Chondrocyte (in vitro differentiated cells): ENCODE data around the gene RFX5. TPM values are rescaled to one million over a fixed set of nuclear protein-coding genes. Genes with fewer than 3 reads are reported as not detected.

Source experiments
- DNase-seq: peaks from one replicate; pipeline ENCODE4 v3.0.0; 2021; ENCODE audit warnings: mixed read lengths, low spot score
- H3K27ac Mint-ChIP-seq: one replicate; pipeline ENCODE4 v1.8.0; 2021; ENCODE audit warnings: mild to moderate bottlenecking, moderate library complexity, mixed read lengths; ENCODE audit not compliant: unreplicated experiment
- H3K27me3 Mint-ChIP-seq: 2 replicates; pipeline ENCODE4 v1.8.0; 2021; ENCODE audit warnings: low read depth, mixed read lengths
- H3K36me3 Mint-ChIP-seq: 2 replicates; pipeline ENCODE4 v1.8.0; 2021; ENCODE audit warnings: low read depth, mixed read lengths
- H3K4me1 Mint-ChIP-seq: 2 replicates; pipeline ENCODE4 v1.8.0; 2021; ENCODE audit warnings: low read depth, mild to moderate bottlenecking, mixed read lengths
- H3K4me3 Mint-ChIP-seq: one replicate; pipeline ENCODE4 v1.8.0; 2021; ENCODE audit warnings: mild to moderate bottlenecking, moderate library complexity, mixed read lengths; ENCODE audit not compliant: unreplicated experiment
- H3K9me3 Mint-ChIP-seq: 2 replicates; pipeline ENCODE4 v1.8.0; 2021; ENCODE audit warnings: low read depth, mixed read lengths
- total RNA-seq: library from RNA; stranded (reverse); gene quantifications from 3 replicates; pipeline ENCODE4 v1.2.1, GENCODE V29; 2021
- TF ChIP-seq, protein P1 (sequence below): fragments of 200-600 bp; sonication (generic); IDR thresholded peaks from 2 replicates; pipeline ENCODE4 v1.5.0; 2021; ENCODE audit warnings: antibody characterized with exemption, mild to moderate bottlenecking, moderate library complexity

Gene RFX5
- total RNA-seq, 1 donor from 2014 or later: 31.8 TPM

DNA sequence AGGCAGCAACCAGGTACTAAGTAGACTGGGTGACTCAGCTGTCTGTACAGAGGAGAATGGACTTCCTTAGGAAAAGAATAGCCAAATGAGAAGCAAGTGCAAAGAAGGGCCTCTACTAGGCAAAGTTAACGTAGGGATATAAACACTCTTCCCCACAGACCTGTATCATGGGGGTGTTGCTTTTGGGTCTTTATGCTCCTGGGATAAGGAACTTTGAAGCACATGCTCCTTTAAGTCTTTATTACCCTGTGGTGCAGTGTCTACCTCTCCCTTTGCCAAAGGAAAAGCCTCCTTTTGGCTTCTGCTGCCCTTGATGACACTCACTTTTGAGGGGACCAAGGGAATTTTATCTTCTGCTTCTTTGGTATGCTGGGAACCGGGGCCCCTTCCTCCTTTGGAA lies 5.0 kb downstream of the RFX5 start:
- TF ChIP-seq, protein P1, sequence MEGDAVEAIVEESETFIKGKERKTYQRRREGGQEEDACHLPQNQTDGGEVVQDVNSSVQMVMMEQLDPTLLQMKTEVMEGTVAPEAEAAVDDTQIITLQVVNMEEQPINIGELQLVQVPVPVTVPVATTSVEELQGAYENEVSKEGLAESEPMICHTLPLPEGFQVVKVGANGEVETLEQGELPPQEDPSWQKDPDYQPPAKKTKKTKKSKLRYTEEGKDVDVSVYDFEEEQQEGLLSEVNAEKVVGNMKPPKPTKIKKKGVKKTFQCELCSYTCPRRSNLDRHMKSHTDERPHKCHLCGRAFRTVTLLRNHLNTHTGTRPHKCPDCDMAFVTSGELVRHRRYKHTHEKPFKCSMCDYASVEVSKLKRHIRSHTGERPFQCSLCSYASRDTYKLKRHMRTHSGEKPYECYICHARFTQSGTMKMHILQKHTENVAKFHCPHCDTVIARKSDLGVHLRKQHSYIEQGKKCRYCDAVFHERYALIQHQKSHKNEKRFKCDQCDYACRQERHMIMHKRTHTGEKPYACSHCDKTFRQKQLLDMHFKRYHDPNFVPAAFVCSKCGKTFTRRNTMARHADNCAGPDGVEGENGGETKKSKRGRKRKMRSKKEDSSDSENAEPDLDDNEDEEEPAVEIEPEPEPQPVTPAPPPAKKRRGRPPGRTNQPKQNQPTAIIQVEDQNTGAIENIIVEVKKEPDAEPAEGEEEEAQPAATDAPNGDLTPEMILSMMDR: no peak
- no peaks in the 10 kb centered on the region for H3K27me3 Mint-ChIP-seq
- no peak overlapping the region for H3K4me3 Mint-ChIP-seq
- peaks cover 14% of the 10 kb centered on the region for H3K36me3 Mint-ChIP-seq
- H3K27ac Mint-ChIP-seq: peak overlapping the region; percentile 49
- H3K4me1 Mint-ChIP-seq: peaks cover 20% of the 10 kb centered on the region
- DNase-seq: no peak
- no peaks in the 10 kb centered on the region for H3K9me3 Mint-ChIP-seq

DNA sequence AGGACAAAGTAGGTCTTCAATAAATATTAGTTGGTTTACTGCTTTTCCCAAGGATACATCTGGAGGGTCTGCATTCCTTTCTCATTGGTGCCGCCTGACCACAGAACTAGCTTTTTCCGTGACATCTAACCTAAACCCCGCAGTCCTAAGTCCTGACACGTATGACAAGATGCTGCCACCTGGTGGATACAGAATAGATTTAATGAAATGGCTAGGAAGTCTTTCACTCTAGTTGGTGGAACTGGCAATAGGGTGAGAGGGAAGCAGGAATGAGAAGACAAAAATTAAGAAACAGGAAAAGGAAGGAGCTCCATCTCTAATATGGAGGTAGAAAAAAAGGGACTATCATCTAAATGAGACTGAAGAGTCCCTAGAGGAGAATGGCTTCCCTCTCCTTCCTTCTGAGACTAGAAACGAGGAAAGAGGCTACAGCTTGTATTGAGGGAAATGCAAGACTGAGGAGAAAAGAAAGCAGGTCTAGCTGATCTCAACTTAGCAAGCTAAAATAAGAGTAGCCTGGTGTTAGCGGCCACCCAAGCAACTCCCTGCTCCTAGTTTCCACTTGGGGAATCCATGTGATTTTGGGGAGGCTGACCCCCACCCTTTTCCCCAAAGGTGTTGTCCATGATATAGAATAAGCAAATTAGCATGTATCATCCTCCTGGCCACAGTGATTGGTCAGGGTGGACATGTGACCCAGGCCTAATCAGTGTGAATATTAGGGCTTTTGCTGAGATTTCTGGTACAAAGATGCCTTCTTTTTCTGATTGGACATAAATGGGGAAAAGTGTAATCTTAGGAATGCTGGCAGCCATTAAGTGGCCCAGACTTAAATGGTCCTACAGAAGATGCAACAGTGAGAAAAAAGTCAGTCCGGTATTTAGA lies 5.9 kb downstream of the RFX5 start:
- peak overlapping the region; percentile 9 for H3K27ac Mint-ChIP-seq
- peaks cover 14% of the 10 kb centered on the region for H3K36me3 Mint-ChIP-seq
- peaks cover 11% of the 10 kb centered on the region for H3K4me1 Mint-ChIP-seq
- no peaks in the 10 kb centered on the region for H3K9me3 Mint-ChIP-seq
- TF ChIP-seq, protein P1: peak; percentile 96
- no peaks in the 10 kb centered on the region for H3K27me3 Mint-ChIP-seq
- no peak for DNase-seq
- no peak overlapping the region for H3K4me3 Mint-ChIP-seq

DNA sequence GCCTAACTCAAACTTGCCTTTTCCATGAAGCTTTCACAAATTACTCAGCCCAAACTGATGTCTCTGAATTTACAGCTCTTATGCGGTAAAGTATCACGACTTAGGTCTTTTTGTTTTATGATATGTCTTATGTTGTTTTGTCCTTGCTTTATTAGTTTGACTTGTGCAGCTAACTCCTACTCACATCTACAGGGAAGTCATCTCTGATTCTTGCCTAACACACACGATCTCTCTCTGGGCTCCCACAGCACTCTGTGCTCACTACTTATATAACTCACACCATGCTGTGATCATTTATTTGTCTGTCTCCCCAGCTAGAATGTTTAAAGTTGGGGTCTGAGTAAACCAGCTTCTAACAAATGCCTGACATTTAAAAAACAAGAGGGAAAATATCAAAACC lies 10.5 kb downstream of the RFX5 start:
- no peak for DNase-seq
- TF ChIP-seq, protein P1: no peak
- H3K4me3 Mint-ChIP-seq: no peak overlapping the region
- H3K36me3 Mint-ChIP-seq: no peaks in the 10 kb centered on the region
- H3K27ac Mint-ChIP-seq: no peak overlapping the region
- H3K9me3 Mint-ChIP-seq: no peaks in the 10 kb centered on the region
- peaks cover 5% of the 10 kb centered on the region for H3K4me1 Mint-ChIP-seq
- no peaks in the 10 kb centered on the region for H3K27me3 Mint-ChIP-seq

DNA sequence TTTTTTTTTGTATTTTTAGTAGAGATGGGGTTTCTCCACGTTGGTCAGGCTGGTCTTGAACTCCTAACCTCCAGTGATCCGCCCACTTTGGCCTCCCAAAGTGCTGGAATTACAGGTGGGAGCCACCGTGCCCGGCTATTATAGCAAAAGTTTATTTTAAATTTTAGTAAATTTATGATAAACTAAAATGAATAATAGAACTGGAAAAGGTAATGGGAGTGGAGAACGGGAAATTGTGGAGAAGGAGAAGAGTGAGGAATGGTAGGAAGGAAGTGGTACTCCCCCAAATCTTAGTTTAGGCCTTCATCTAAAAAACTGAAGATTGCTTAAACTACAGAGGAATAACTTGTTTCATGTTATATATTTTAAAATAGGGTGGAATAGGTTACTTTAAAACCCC lies 12.2 kb downstream of the RFX5 start:
- no peak for DNase-seq
- H3K27ac Mint-ChIP-seq: no peak overlapping the region
- TF ChIP-seq, protein P1: no peak
- H3K27me3 Mint-ChIP-seq: no peaks in the 10 kb centered on the region
- no peaks in the 10 kb centered on the region for H3K4me1 Mint-ChIP-seq
- H3K36me3 Mint-ChIP-seq: no peaks in the 10 kb centered on the region
- no peak overlapping the region for H3K4me3 Mint-ChIP-seq
- no peaks in the 10 kb centered on the region for H3K9me3 Mint-ChIP-seq

DNA sequence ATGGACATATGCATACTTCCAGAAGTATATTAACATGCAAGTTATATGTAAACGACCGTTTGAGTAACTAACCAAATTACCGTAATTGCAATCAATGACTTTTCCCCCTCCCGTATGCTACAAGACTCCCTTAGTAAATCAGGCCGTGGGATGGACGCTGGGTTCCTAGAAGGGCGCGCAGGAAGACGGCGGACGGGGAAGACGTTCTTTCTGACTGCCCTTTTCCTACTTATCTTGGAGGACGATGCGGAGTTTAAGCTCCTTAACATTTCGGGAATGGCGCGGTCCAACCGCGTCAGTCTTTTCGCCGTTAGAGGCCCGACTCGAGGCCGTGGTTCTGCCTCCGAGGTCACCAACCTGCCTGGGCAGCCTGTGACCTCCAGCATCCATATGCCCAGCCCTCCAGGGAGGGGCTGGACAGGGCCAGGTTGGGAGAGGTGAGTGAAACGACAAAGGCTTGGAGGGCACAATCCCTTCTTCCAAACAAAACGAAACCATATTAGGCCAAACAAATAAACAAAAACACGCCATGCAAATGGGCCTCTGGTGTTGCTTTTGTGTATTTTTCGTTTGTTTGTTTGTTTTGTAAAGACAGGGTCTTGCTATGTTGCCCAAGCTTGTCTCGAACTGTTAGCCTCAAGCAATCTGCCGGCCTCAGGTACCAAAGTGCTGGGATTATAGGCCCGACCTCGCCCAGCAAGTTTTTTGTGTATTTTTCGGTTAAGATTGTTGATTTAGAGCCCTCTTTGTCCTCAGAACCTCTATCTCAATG lies 19.0 kb downstream of the RFX5 start:
- peaks cover 30% of the 10 kb centered on the region for H3K4me1 Mint-ChIP-seq
- H3K9me3 Mint-ChIP-seq: no peaks in the 10 kb centered on the region
- no peaks in the 10 kb centered on the region for H3K27me3 Mint-ChIP-seq
- peak overlapping the region; percentile 100 for H3K27ac Mint-ChIP-seq
- H3K4me3 Mint-ChIP-seq: peak overlapping the region; percentile 92
- no peaks in the 10 kb centered on the region for H3K36me3 Mint-ChIP-seq
- no peak for DNase-seq
- TF ChIP-seq, protein P1: no peak
